Liver (tissue), 9 donors: ENCODE results near the gene SHROOM1. TPM values are rescaled to one million over a fixed set of nuclear protein-coding genes. Genes with fewer than 3 reads are reported as not detected.
A peak's percentile ranks its signal among the peaks of the same experiment; 100 is the strongest.

Experiments
- DNase-seq: peaks from one replicate; pipeline ENCODE4 v3.0.0-alpha.2; 2017; ENCODE audit warnings: low spot score
- H3K27ac ChIP-seq, 2 donors: one replicate each; pipeline ENCODE4 v1.7.0; 2013; ENCODE audit warnings: inconsistent platforms in 2 of 2, low read length in 2 of 2, control low read depth in 1 of 2, low read depth in 1 of 2, mild to moderate bottlenecking in 1 of 2
- H3K27me3 ChIP-seq, 4 donors: one replicate each; pipeline versions ENCODE4 v1.6.1 to v1.7.0; 2013; ENCODE audit warnings: low read length in 3 of 4, inconsistent platforms in 1 of 4, mild to moderate bottlenecking in 1 of 4, moderate library complexity in 1 of 4; ENCODE audit not compliant: control insufficient read depth in 4 of 4, insufficient read depth in 4 of 4
- H3K36me3 ChIP-seq, 4 donors: one replicate each; pipeline versions ENCODE4 v1.6.1 to v1.7.0; 2013; ENCODE audit warnings: low read length in 3 of 4, mild to moderate bottlenecking in 3 of 4, low read depth in 1 of 4, moderate library complexity in 1 of 4; ENCODE audit not compliant: control insufficient read depth in 4 of 4, insufficient read depth in 3 of 4
- H3K4me1 ChIP-seq, 4 donors: one replicate each; pipeline versions ENCODE4 v1.6.1 to v1.7.0; 2013; ENCODE audit warnings: low read length in 3 of 4, mild to moderate bottlenecking in 3 of 4, moderate library complexity in 1 of 4; ENCODE audit not compliant: control insufficient read depth in 4 of 4, insufficient read depth in 4 of 4
- H3K4me3 ChIP-seq, 3 donors: one replicate each; pipeline versions ENCODE4 v1.6.1 to v1.7.0; 2013; ENCODE audit warnings: low read length in 3 of 3, control low read depth in 1 of 3, low read depth in 1 of 3, mild to moderate bottlenecking in 1 of 3
- H3K9ac ChIP-seq, 2 donors: one replicate each; pipeline ENCODE4 v1.7.0; 2013; ENCODE audit warnings: low read length in 2 of 2, mild to moderate bottlenecking in 2 of 2, moderate library complexity in 2 of 2, control low read depth in 1 of 2, low read depth in 1 of 2
- H3K9me3 ChIP-seq, 4 donors: one replicate each; pipeline versions ENCODE4 v1.6.1 to v1.7.0; 2013; ENCODE audit warnings: low read length in 3 of 4; ENCODE audit not compliant: control insufficient read depth in 4 of 4
- ATF3 ChIP-seq: IDR thresholded peaks from 2 replicates; pipeline ENCODE4 v1.6.1; 2016; ENCODE audit warnings: antibody characterized with exemption
- EGR1 ChIP-seq, 2 donors: IDR thresholded peaks; 2 replicates each; pipeline ENCODE4 v1.6.1; 2016 to 2018; ENCODE audit warnings: antibody characterized with exemption in 2 of 2, low read depth in 2 of 2
- FOXA1 ChIP-seq: IDR thresholded peaks from 2 replicates; pipeline ENCODE4 v1.6.1; 2016; ENCODE audit warnings: antibody characterized with exemption
- FOXA2 ChIP-seq: IDR thresholded peaks from 2 replicates; pipeline ENCODE4 v1.6.1; 2016; ENCODE audit warnings: antibody characterized with exemption
- GABPA ChIP-seq, 2 donors: IDR thresholded peaks in 1 of 2; conservative IDR thresholded peaks in 1 of 2; 2 replicates each; pipeline ENCODE4 v1.6.1; 2016; ENCODE audit warnings: antibody characterized with exemption in 2 of 2, mild to moderate bottlenecking in 1 of 2, moderate library complexity in 1 of 2
- HNF4A ChIP-seq, 2 donors: conservative IDR thresholded peaks; 2 replicates each; pipeline ENCODE4 v1.6.1; 2016; ENCODE audit warnings: antibody characterized with exemption in 2 of 2, mild to moderate bottlenecking in 2 of 2
- HNF4G ChIP-seq: IDR thresholded peaks from 2 replicates; pipeline ENCODE4 v1.6.1; 2016; ENCODE audit warnings: antibody characterized with exemption
- JUND ChIP-seq, 2 donors: IDR thresholded peaks; 2 replicates each; pipeline ENCODE4 v1.6.1; 2016; ENCODE audit warnings: antibody characterized with exemption in 2 of 2
- NR2F2 ChIP-seq: IDR thresholded peaks from 2 replicates; pipeline ENCODE4 v1.6.1; 2016; ENCODE audit warnings: antibody characterized with exemption
- RAD21 ChIP-seq, 2 donors: IDR thresholded peaks; 2 replicates each; pipeline ENCODE4 v1.6.1; 2016; ENCODE audit warnings: antibody characterized with exemption in 2 of 2, mild to moderate bottlenecking in 2 of 2
- REST ChIP-seq: IDR thresholded peaks from 2 replicates; pipeline ENCODE4 v1.6.1; 2016; ENCODE audit warnings: antibody characterized with exemption, mild to moderate bottlenecking
- RXRA ChIP-seq, 2 donors: IDR thresholded peaks; 2 replicates each; pipeline ENCODE4 v1.6.1; 2017 to 2018; ENCODE audit warnings: antibody characterized with exemption in 2 of 2, mild to moderate bottlenecking in 1 of 2
- SP1 ChIP-seq: IDR thresholded peaks from 2 replicates; pipeline ENCODE4 v1.6.1; 2018; ENCODE audit warnings: antibody characterized with exemption, mild to moderate bottlenecking
- TAF1 ChIP-seq: conservative IDR thresholded peaks from 2 replicates; pipeline ENCODE4 v1.6.1; 2016; ENCODE audit warnings: antibody characterized with exemption, mild to moderate bottlenecking
- YY1 ChIP-seq: IDR thresholded peaks from 2 replicates; pipeline ENCODE4 v1.6.1; 2016; ENCODE audit warnings: antibody characterized with exemption, mild to moderate bottlenecking
- WGBS: extraction: QIAGEN DNeasy Blood & Tissue Kit; methylation state at CpG from one replicate; pipeline ENCODE4 v1.1.7; 2013; 5-methylcytosine and 5-hydroxymethylcytosine counted together
- polyA plus RNA-seq, 2 donors: library from polyadenylated mRNA; stranded (reverse) in 1 of 2; unstranded in 1 of 2; fragments of 200-250 nt in 1 of 2; fragments of >200 nt in 1 of 2; fragmentation: Nextera tagmentation in 1 of 2; extraction: Ambion mirVana in 1 of 2; gene quantifications; one replicate each; pipeline versions ENCODE4 v1.2.1 to v1.2.3, GENCODE V29; 2013 to 2015
- total RNA-seq, 2 donors: library from RNA; depleted of rRNA; stranded (reverse); fragments of >200 nt; gene quantifications; one replicate each; pipeline ENCODE4 v1.2.3, GENCODE V29; 2014
- TF ChIP-seq, protein P1 (sequence below): fragments of 150-350 bp; IDR thresholded peaks from 2 replicates; pipeline ENCODE4 v1.5.1; 2017; ENCODE audit warnings: improper control_type of control experiment, low read depth, low read length; ENCODE audit not compliant: missing input control
- donor health status: healthy.
- donor health status: healthy.
- donor health status: healthy.
- donor health status: healthy.
- donor health status: healthy.

The SHROOM1 gene
- total and polyA plus RNA-seq, 4 donors, result 6.1 to 28.5 (median 18.3) TPM

DNA sequence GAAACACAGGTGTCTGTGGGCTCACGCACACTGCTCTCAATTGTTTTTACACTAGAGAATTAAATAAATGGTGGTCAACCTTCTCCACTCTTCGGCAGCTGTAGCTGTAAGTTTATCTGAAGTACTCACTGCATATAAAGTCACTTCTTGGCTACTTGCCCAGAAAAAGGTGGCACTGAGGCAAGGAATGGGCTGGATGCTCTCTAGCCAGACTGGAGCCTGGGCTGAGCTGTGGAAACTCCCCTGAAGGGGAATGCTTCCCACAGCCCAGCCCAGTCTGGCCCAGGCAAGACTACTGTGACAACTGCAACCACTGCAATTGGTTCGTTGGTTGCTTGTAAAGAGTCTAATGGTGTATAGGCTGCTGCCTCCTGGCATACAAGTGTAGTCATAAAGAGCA, 47.5 kb upstream of the SHROOM1 start:
- H3K27me3 ChIP-seq, result no peaks in the 10 kb centered on the region
- H3K9ac ChIP-seq, result no peak overlapping the region
- peaks cover 0 to 7% (median under 1%) of the 10 kb centered on the region in 4 donors for H3K4me1 ChIP-seq
- DNase-seq, result no peak
- H3K27ac ChIP-seq, result peak overlapping the region in 1 of 2 donors; percentile 11
- no peak overlapping the region for H3K4me3 ChIP-seq
- 53% methylated on average over 3 of the region's 3 CpGs for WGBS
- H3K36me3 ChIP-seq, result peaks cover 4 to 35% (median 31%) of the 10 kb centered on the region in 4 donors
- no peak for TF ChIP-seq EGR1 (IDR thresholded peaks at IDR 0.05; ENCODE audit: low read depth in 2 of 2)
- no peak for TF ChIP-seq FOXA2
- peak in 1 of 2 donors; percentile 22 for TF ChIP-seq RXRA (IDR thresholded peaks at IDR 0.05)
- no peaks in the 10 kb centered on the region for H3K9me3 ChIP-seq

DNA sequence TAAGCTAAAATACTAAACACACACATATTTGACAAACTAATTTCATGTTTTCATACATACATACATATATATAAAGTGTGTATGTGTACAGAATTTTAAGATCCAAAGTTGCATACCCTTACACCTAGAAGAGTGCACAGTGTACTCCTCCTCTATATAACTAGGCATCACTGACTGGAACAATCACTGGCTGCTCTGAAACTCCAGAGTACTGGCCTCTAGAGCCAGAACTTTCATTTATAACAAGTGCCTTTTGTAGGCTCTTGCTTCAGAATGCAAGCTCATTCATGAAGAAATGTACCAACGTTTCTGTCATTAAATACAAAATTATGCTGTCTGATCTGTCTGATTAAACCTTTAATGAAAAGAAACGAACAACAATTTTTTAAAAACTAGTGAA, 47.0 kb upstream of the SHROOM1 start:
- H3K4me1 ChIP-seq, result peaks cover 3 to 12% (median 5%) of the 10 kb centered on the region in 4 donors
- no peak for TF ChIP-seq HNF4G
- TF ChIP-seq HNF4A (conservative IDR thresholded peaks at IDR 0.05), result no peak
- TF ChIP-seq RAD21 (IDR thresholded peaks at IDR 0.05), result no peak
- no peak for TF ChIP-seq TAF1
- peak in 1 of 2 donors; percentile 20 for TF ChIP-seq EGR1 (IDR thresholded peaks at IDR 0.05; ENCODE audit: low read depth in 2 of 2)
- TF ChIP-seq NR2F2, result peak; percentile 9
- TF ChIP-seq GABPA (IDR thresholded peaks at IDR 0.05 in 1 of 2, conservative IDR thresholded peaks at IDR 0.05 in 1 of 2), result no peak
- TF ChIP-seq RXRA (IDR thresholded peaks at IDR 0.05), result no peak
- TF ChIP-seq REST, result no peak
- no peak for TF ChIP-seq ATF3
- no peak overlapping the region for H3K4me3 ChIP-seq
- no peaks in the 10 kb centered on the region for H3K9me3 ChIP-seq
- peaks cover 4 to 35% (median 29%) of the 10 kb centered on the region in 4 donors for H3K36me3 ChIP-seq
- peak overlapping the region in 1 of 2 donors; percentile 11 for H3K27ac ChIP-seq
- WGBS, result 50% methylated on average over 2 of the region's 2 CpGs
- no peak overlapping the region for H3K9ac ChIP-seq
- DNase-seq, result no peak
- H3K27me3 ChIP-seq, result no peaks in the 10 kb centered on the region

- Histone ChIP-seq H3K4me3 (peak overlapping the region in 2 of 3 donors; percentile 11 to 72), H3K27ac (peak overlapping the region; percentile 29 to 57), H3K9me3 (no peaks in the 10 kb centered on the region), H3K4me1 (peaks cover 9 to 24% (median 17%) of the 10 kb centered on the region in 4 donors), H3K36me3 (peaks cover 4 to 32% (median 23%) of the 10 kb centered on the region in 4 donors), H3K9ac (peak overlapping the region in 1 of 2 donors; percentile 100), H3K27me3 (no peaks in the 10 kb centered on the region)
- no peak for DNase-seq
- 47% methylated on average over 1 of the region's 1 CpG for WGBS
- TF ChIP-seq ATF3, result peak; percentile 23
- peak in 1 of 2 donors; percentile 20 for TF ChIP-seq HNF4A (conservative IDR thresholded peaks at IDR 0.05)
- TF ChIP-seq FOXA1, result no peak
- TF ChIP-seq JUND (IDR thresholded peaks at IDR 0.05), result peak in 1 of 2 donors; percentile 38
- TF ChIP-seq FOXA2, result peak; percentile 39
- peak; percentile 44 for TF ChIP-seq SP1
- TF ChIP-seq TAF1, result peak; percentile 25
- no peak for TF ChIP-seq NR2F2
- no peak for TF ChIP-seq RAD21 (IDR thresholded peaks at IDR 0.05)
- TF ChIP-seq REST, result no peak
- TF ChIP-seq RXRA (IDR thresholded peaks at IDR 0.05), result peak in 1 of 2 donors; percentile 8
- TF ChIP-seq, protein P1, sequence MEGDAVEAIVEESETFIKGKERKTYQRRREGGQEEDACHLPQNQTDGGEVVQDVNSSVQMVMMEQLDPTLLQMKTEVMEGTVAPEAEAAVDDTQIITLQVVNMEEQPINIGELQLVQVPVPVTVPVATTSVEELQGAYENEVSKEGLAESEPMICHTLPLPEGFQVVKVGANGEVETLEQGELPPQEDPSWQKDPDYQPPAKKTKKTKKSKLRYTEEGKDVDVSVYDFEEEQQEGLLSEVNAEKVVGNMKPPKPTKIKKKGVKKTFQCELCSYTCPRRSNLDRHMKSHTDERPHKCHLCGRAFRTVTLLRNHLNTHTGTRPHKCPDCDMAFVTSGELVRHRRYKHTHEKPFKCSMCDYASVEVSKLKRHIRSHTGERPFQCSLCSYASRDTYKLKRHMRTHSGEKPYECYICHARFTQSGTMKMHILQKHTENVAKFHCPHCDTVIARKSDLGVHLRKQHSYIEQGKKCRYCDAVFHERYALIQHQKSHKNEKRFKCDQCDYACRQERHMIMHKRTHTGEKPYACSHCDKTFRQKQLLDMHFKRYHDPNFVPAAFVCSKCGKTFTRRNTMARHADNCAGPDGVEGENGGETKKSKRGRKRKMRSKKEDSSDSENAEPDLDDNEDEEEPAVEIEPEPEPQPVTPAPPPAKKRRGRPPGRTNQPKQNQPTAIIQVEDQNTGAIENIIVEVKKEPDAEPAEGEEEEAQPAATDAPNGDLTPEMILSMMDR, result no peak
- TF ChIP-seq YY1, result peak; percentile 87
- TF ChIP-seq HNF4G, result no peak
These were observed 45.7 kb upstream of the SHROOM1 start for GRCh38 chr5:132876020-132876759.
